GM23248 (cell line): Measurements from ENCODE around the gene LTB4R.

Source experiments
- EZH2 ChIP-seq: fragments of 200-600 bp; sonication (generic); IDR thresholded peaks from 2 replicates; pipeline ENCODE4 v1.6.1; 2018; ENCODE audit warnings: antibody characterized with exemption, mild to moderate bottlenecking; ENCODE audit not compliant: insufficient read depth, poor library complexity, severe bottlenecking
- EZH2phosphoT487 ChIP-seq: fragments of 200-600 bp; sonication (generic); IDR thresholded peaks from 2 replicates; pipeline ENCODE4 v1.6.1; 2018; ENCODE audit warnings: antibody characterized with exemption, moderate library complexity, mild to moderate bottlenecking, low read depth; ENCODE audit not compliant: insufficient read depth

- TF ChIP-seq EZH2phosphoT487 (no peak), EZH2 (no peak)
Measured at GRCh38 chr14:24286996-24287395, 24.3 kb upstream of the LTB4R start.
